ENCODE data around the gene PTH2. TPM values are rescaled to one million over a fixed set of nuclear protein-coding genes. Genes with fewer than 3 reads are reported as not detected.

PTH2 gene
- total RNA-seq, 1 donor from 2014 or later: not detected

DNA sequence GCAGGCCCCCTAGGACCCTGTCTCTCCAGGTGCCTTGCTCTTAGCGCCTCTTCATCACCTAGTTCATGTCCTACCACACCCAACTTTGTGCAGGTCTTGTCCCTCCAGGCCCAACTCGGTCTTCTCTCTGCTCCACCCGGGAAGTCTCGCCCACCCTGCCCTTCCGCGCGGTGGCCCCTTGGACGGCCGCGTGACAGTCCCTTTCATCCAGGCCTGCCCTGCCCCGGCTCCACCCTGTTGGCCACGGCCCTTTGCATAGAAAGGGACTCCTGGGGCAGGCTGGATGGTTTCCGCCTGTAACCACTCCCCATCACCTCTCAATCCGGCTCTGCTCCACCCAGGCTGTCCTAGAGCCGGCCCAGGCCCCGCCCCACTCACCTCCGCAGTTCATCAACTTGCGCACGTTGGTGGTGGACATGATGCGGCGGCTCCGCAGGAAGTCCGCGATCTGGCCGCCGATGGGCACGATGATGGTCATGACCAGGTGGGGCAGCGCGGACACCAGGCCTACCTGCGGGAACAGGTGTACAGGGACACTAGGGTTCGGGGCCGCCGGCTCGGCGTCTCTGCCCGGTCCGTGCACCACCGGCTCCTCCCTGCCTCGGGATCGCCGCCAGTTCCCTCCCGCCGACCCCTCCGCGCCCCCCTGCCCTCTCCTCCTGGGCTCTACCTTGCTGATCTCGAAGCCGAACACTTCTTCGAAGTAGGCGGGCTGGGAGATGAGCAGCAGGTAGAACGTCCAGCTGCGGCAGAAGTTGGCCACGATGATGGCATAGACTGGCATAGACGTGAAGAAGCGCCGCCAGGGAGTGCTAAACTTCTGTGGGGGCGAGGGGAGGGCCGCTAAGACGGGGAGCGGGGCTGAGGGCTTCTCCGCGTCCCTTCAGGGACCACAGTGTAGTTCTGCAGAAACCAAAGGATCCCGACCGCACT lies 9.2 kb upstream of the PTH2 start:
- Histone ChIP-seq H3K9ac (ENCODE audit: low read depth in 1 of 3, low read length in 3 of 3) (no peak overlapping the region), H3K27ac (ENCODE audit: low read depth, low read length) (no peak overlapping the region), H3K27me3 (ENCODE audit: control insufficient read depth in 3 of 3, insufficient read depth in 3 of 3, low read length in 3 of 3) (peaks cover 80 to 92% (median 88%) of the 10 kb centered on the region in 3 donors), H3K4me3 (ENCODE audit: low read length in 3 of 3) (no peak overlapping the region), H3K36me3 (ENCODE audit: control insufficient read depth in 3 of 3, insufficient read depth in 3 of 3, low read length in 3 of 3) (peaks cover 0 to 2% (median 0%) of the 10 kb centered on the region in 3 donors), H3K4me1 (ENCODE audit: control insufficient read depth in 3 of 3, insufficient read depth in 3 of 3, low read length in 3 of 3) (peaks cover 0 to 4% (median 4%) of the 10 kb centered on the region in 3 donors), H3K9me3 (ENCODE audit: control insufficient read depth in 3 of 3, low read length in 3 of 3) (no peaks in the 10 kb centered on the region)

DNA sequence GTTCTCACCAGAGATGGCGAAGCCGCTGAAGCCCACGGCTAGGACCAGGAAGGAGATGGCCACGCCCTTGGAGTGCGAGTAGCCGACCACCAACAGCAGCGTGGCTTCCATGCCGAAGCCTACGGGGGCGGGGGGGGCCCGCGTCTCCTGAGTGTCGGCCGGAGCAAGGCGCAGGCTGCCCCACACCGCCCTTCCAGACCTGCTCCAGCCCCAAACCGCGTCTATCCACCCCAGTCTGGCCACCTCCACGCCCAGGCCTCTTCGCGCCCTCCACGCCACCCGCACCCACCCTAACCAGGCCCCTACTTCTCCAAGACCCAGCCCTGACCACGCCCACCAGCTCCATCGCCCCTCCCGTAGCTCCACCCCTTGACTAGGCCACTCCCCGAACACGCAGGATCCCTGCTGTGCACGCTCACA lies 8.1 kb upstream of the PTH2 start:
- Histone ChIP-seq H3K4me1 (ENCODE audit: control insufficient read depth in 3 of 3, insufficient read depth in 3 of 3, low read length in 3 of 3) (peaks cover 0 to 4% (median 2%) of the 10 kb centered on the region in 3 donors), H3K4me3 (ENCODE audit: low read length in 3 of 3) (no peak overlapping the region), H3K9ac (ENCODE audit: low read depth in 1 of 3, low read length in 3 of 3) (no peak overlapping the region), H3K27me3 (ENCODE audit: control insufficient read depth in 3 of 3, insufficient read depth in 3 of 3, low read length in 3 of 3) (peaks cover 82 to 93% (median 90%) of the 10 kb centered on the region in 3 donors), H3K36me3 (ENCODE audit: control insufficient read depth in 3 of 3, insufficient read depth in 3 of 3, low read length in 3 of 3) (peaks cover 0 to 2% (median 0%) of the 10 kb centered on the region in 3 donors), H3K27ac (ENCODE audit: low read depth, low read length) (no peak overlapping the region), H3K9me3 (ENCODE audit: control insufficient read depth in 3 of 3, low read length in 3 of 3) (no peaks in the 10 kb centered on the region)

DNA sequence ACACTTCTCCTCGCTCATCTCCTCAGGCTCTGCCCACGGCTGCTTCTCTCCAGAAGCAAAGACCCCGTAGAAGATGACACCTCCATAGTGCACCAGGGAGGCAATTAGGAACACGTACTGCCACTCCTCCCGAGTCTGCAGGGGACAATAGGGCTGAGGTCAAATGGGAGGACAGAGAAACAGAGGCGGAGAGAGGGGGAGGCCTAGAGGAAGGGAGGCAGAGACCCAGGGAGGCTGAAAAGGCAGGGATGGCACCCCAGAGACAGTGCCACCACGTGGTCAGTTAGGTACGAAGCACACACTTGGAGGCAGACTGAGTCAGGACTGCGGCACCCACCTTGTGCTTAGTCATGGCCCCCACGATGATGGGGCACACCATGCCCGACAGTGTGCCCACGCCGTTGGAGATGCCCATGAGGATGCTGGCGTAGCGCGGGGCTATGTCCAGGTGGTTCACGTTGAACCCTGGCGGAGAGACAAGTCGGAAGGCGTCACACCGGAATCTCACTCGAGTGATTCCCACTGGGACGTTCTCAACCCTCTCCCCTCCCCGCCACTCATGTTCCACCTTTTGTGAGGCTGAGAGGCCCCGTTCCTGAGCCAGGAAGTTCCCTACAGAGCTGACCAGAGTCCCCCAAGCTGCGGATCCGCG lies 7.6 kb upstream of the PTH2 start:
- Histone ChIP-seq H3K4me1 (ENCODE audit: control insufficient read depth in 3 of 3, insufficient read depth in 3 of 3, low read length in 3 of 3) (peaks cover 0 to 4% (median 0%) of the 10 kb centered on the region in 3 donors), H3K27ac (ENCODE audit: low read depth, low read length) (no peak overlapping the region), H3K36me3 (ENCODE audit: control insufficient read depth in 3 of 3, insufficient read depth in 3 of 3, low read length in 3 of 3) (peaks cover 0 to 2% (median 0%) of the 10 kb centered on the region in 3 donors), H3K9ac (ENCODE audit: low read depth in 1 of 3, low read length in 3 of 3) (no peak overlapping the region), H3K27me3 (ENCODE audit: control insufficient read depth in 3 of 3, insufficient read depth in 3 of 3, low read length in 3 of 3) (peaks cover 82 to 93% (median 90%) of the 10 kb centered on the region in 3 donors), H3K9me3 (ENCODE audit: control insufficient read depth in 3 of 3, low read length in 3 of 3) (no peaks in the 10 kb centered on the region), H3K4me3 (ENCODE audit: low read length in 3 of 3) (no peak overlapping the region)

DNA sequence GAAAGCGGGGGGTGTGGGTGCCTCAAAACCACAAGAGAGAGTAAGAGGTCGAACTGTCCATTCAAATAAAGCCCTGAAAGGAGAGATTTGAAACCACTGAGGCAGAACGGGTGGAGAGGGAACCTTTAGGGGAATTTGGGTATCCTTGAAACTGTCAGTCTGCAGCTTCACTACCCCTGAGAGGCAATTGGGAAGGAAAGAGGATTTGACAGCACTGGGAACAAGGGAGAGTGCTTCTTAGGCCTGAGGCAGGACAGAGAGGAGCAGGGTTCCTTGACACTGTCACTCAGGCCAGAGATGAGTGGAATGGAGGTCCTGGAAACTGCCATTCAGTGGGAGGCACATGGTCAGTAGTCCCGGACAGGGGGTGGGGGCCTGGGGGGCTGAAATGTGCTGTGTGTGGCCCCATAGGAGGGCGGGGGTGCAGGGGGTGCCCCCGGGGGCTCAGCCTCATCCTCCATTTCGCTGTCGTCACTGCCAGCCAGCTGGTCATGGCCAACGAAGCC lies 7.0 kb upstream of the PTH2 start:
- Histone ChIP-seq H3K27me3 (ENCODE audit: control insufficient read depth in 3 of 3, insufficient read depth in 3 of 3, low read length in 3 of 3) (peaks cover 82 to 93% (median 92%) of the 10 kb centered on the region in 3 donors), H3K9ac (ENCODE audit: low read depth in 1 of 3, low read length in 3 of 3) (no peak overlapping the region), H3K27ac (ENCODE audit: low read depth, low read length) (no peak overlapping the region), H3K9me3 (ENCODE audit: control insufficient read depth in 3 of 3, low read length in 3 of 3) (no peaks in the 10 kb centered on the region), H3K4me3 (ENCODE audit: low read length in 3 of 3) (no peak overlapping the region), H3K36me3 (ENCODE audit: control insufficient read depth in 3 of 3, insufficient read depth in 3 of 3, low read length in 3 of 3) (peaks cover 0 to 2% (median 0%) of the 10 kb centered on the region in 3 donors), H3K4me1 (ENCODE audit: control insufficient read depth in 3 of 3, insufficient read depth in 3 of 3, low read length in 3 of 3) (peaks cover 0 to 4% (median 0%) of the 10 kb centered on the region in 3 donors)

DNA sequence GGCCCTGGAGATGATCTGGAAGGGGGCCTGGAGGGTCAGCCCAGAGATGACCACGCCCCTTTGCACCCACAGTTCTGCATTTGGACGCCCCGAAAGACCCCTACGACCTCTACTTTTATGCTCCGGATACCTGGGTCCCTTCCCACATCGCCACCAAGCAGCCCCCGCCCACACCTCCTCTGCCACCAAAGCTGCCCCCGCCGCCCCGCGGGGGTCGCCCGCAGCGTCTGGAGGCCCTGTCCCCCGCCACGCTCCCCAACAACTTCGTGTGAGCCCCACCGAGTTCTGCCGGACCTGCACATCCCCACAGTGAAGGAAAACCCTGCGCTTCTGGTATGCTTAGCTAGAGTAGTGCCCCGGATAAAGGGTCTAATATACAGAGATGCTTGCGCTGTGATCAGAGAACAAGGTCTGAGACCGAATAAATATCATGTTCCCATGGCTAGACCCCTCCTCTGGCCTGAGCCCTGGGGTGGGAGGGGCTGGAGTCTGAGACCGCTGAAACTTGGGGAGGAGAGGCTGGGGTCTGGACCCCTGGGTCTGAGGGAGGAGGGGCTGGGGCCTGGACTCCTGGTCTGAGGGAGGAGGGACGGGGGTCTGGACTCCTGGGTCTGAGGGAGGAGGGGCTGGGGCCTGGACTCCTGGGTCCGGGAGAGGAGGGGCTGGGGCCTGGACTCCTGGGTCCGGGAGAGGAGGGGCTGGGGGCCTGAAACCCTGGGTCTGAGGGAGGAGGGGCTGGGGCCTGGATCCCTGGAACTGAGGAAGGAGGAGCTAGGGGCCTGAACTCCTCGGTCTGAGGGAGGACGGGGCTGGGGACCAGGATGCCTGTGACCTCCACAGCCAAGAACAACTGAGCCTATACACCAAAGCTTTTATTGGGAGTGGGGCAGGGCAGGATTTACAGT lies 5.6 kb upstream of the PTH2 start:
- no peak overlapping the region for H3K9ac ChIP-seq (ENCODE audit: low read depth in 1 of 3, low read length in 3 of 3)
- H3K27ac ChIP-seq (ENCODE audit: low read depth, low read length): no peak overlapping the region
- H3K4me3 ChIP-seq (ENCODE audit: low read length in 3 of 3): no peak overlapping the region
- peaks cover 0 to 2% (median 0%) of the 10 kb centered on the region in 3 donors for H3K36me3 ChIP-seq (ENCODE audit: control insufficient read depth in 3 of 3, insufficient read depth in 3 of 3, low read length in 3 of 3)
- peaks cover 81 to 92% (median 92%) of the 10 kb centered on the region in 3 donors for H3K27me3 ChIP-seq (ENCODE audit: control insufficient read depth in 3 of 3, insufficient read depth in 3 of 3, low read length in 3 of 3)
- peaks cover 0 to 6% (median 2%) of the 10 kb centered on the region in 3 donors for H3K4me1 ChIP-seq (ENCODE audit: control insufficient read depth in 3 of 3, insufficient read depth in 3 of 3, low read length in 3 of 3)
- H3K9me3 ChIP-seq (ENCODE audit: control insufficient read depth in 3 of 3, low read length in 3 of 3): no peaks in the 10 kb centered on the region

DNA sequence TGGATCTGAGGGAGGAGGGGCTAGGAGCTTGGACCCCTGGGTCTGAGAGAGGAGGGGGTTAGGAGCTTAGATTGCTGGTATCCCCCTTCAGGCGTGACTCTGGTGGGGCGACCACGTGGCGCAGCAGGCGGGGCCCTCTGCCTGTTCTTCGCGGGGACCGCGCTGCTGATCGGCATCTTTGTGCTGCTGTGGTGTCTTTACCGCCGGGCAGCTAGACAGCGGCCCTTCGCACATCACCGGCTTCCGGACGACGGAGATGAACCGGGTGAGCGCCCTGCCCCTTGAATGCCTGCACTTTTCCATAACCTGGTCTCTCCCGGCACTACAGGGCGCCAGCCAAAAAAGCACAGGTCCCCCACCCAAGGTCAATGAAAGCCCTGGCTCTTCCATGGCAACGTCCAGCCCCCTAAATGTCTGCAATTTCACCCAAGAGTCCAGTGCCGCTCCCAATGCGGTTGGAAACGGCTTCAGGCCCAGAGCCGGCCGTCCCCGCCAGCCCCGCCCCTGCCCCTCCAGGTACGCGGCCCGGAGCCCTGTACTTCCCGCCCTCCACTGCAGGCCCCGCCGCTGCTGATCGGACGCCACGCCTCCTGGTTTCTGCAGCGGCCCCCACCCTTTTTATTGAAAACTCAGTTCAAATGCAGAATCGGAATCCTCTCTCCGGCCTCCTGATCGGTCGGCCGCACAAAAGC lies 4.8 kb upstream of the PTH2 start:
- Histone ChIP-seq H3K4me3 (ENCODE audit: low read length in 3 of 3) (peak overlapping the region in 1 of 3 donors; percentile 29), H3K36me3 (ENCODE audit: control insufficient read depth in 3 of 3, insufficient read depth in 3 of 3, low read length in 3 of 3) (no peaks in the 10 kb centered on the region), H3K27ac (ENCODE audit: low read depth, low read length) (no peak overlapping the region), H3K9ac (ENCODE audit: low read depth in 1 of 3, low read length in 3 of 3) (no peak overlapping the region), H3K4me1 (ENCODE audit: control insufficient read depth in 3 of 3, insufficient read depth in 3 of 3, low read length in 3 of 3) (peaks cover 3 to 11% (median 9%) of the 10 kb centered on the region in 3 donors), H3K9me3 (ENCODE audit: control insufficient read depth in 3 of 3, low read length in 3 of 3) (no peaks in the 10 kb centered on the region), H3K27me3 (ENCODE audit: control insufficient read depth in 3 of 3, insufficient read depth in 3 of 3, low read length in 3 of 3) (peaks cover 81 to 92% (median 92%) of the 10 kb centered on the region in 3 donors)

DNA sequence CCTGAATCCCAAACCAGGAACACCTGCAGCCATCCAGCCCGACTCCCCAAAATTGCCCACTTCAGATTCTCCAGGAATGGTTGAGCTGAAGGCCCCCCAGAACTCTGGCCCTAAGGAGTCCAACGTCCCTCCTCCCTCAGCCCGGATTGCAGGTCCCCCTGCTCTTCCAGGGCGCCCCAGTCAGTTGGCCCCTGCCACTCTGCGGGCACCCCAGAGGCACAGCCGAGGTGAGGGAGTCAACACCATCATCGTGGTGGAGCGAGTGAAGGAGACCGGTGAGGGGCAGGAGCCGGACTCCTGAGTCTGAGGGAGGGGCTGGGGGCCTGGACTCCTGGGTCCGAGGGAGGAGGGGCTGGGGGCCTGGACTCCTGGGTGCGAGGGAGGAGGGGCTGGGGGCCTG lies 4.1 kb upstream of the PTH2 start:
- no peaks in the 10 kb centered on the region for H3K9me3 ChIP-seq (ENCODE audit: control insufficient read depth in 3 of 3, low read length in 3 of 3)
- H3K27ac ChIP-seq (ENCODE audit: low read depth, low read length): no peak overlapping the region
- H3K27me3 ChIP-seq (ENCODE audit: control insufficient read depth in 3 of 3, insufficient read depth in 3 of 3, low read length in 3 of 3): peaks cover 81 to 92% (median 92%) of the 10 kb centered on the region in 3 donors
- H3K4me1 ChIP-seq (ENCODE audit: control insufficient read depth in 3 of 3, insufficient read depth in 3 of 3, low read length in 3 of 3): peaks cover 10 to 17% (median 16%) of the 10 kb centered on the region in 3 donors
- no peaks in the 10 kb centered on the region for H3K36me3 ChIP-seq (ENCODE audit: control insufficient read depth in 3 of 3, insufficient read depth in 3 of 3, low read length in 3 of 3)
- H3K4me3 ChIP-seq (ENCODE audit: low read length in 3 of 3): no peak overlapping the region
- H3K9ac ChIP-seq (ENCODE audit: low read depth in 1 of 3, low read length in 3 of 3): no peak overlapping the region

DNA sequence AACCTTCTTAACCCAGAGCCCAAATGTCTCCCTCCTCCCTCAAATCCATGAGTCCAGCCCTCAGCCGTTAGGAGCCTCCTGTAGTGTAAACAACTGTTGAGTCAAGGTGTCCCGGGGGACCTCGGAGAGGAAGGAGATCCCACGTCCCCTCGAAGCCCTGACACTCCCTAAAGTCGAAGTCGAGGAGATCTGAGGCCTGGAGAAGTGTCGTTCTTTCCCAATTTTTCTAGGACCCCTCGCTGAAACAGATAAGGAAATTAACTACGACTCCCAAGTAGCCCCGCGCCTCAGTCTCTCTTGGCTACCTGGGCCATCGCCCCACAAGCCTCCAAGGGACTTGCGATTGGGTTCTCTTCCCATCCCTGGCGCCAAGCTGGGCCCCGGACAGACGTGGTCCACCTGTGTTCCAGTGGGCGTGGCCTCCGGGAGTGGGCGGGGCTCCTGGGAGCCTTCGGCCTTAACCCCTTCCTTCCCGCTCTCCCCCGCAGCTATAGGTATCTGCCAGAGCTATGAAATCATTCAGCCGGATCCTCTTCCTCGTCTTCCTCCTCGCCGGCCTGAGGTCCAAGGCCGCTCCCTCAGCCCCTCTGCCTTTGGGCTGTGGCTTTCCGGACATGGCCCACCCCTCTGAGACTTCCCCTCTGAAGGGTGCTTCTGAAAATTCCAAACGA lies 2.8 kb upstream of the PTH2 start:
- Histone ChIP-seq H3K9ac (ENCODE audit: low read depth in 1 of 3, low read length in 3 of 3) (no peak overlapping the region), H3K36me3 (ENCODE audit: control insufficient read depth in 3 of 3, insufficient read depth in 3 of 3, low read length in 3 of 3) (no peaks in the 10 kb centered on the region), H3K27ac (ENCODE audit: low read depth, low read length) (no peak overlapping the region), H3K9me3 (ENCODE audit: control insufficient read depth in 3 of 3, low read length in 3 of 3) (no peaks in the 10 kb centered on the region), H3K4me3 (ENCODE audit: low read length in 3 of 3) (no peak overlapping the region), H3K4me1 (ENCODE audit: control insufficient read depth in 3 of 3, insufficient read depth in 3 of 3, low read length in 3 of 3) (peaks cover 18 to 21% (median 19%) of the 10 kb centered on the region in 3 donors), H3K27me3 (ENCODE audit: control insufficient read depth in 3 of 3, insufficient read depth in 3 of 3, low read length in 3 of 3) (peaks cover 78 to 91% (median 89%) of the 10 kb centered on the region in 3 donors)
